Astrocyte of the cerebellum (primary cell): ENCODE results near the gene BTBD16.

Experiments
- DNase-seq: peaks from one replicate; pipeline ENCODE4 v3.0.0-alpha.2; 2011; ENCODE audit warnings: low read depth
- H3K4me3 ChIP-seq: 2 replicates; pipeline ENCODE4 v1.5.1; 2011; ENCODE audit warnings: mild to moderate bottlenecking, low read depth, low read length, moderate library complexity
- CTCF ChIP-seq: IDR thresholded peaks from 2 replicates; pipeline ENCODE4 v1.5.1; 2012; ENCODE audit warnings: low read length, low read depth, moderate library complexity, mild to moderate bottlenecking; ENCODE audit errors: missing control alignments
- in situ Hi-C: cut with HindIII; loops from 2 replicates; pipeline ENCODE4 v1.10.0; 2017; ENCODE audit warnings: low sequenced_read_pairs

The BTBD16 gene

GRCh38 chr10:122316224-122316884 is 45.3 kb downstream of the BTBD16 start:
- H3K4me3 ChIP-seq: no peak overlapping the region
- TF ChIP-seq CTCF: no peak
- no peak for DNase-seq
- in situ Hi-C loops: no loop called here

GRCh38 chr10:122321960-122322359 is 50.9 kb downstream of the BTBD16 start:
- DNase-seq: no peak
- in situ Hi-C loops: no loop called here
- no peak overlapping the region for H3K4me3 ChIP-seq
- no peak for TF ChIP-seq CTCF

GRCh38 chr10:122323189-122323588 is 52.1 kb downstream of the BTBD16 start:
- no peak overlapping the region for H3K4me3 ChIP-seq
- in situ Hi-C loops: no loop called here
- no peak for DNase-seq
- TF ChIP-seq CTCF: no peak

GRCh38 chr10:122323941-122324675 is 53.0 kb downstream of the BTBD16 start:
- H3K4me3 ChIP-seq: no peak overlapping the region
- in situ Hi-C loops: no loop called here
- no peak for DNase-seq
- TF ChIP-seq CTCF: no peak

GRCh38 chr10:122325235-122325634 is 54.1 kb downstream of the BTBD16 start:
- no peak for DNase-seq
- TF ChIP-seq CTCF: no peak
- in situ Hi-C loops: no loop called here
- H3K4me3 ChIP-seq: no peak overlapping the region

GRCh38 chr10:122326385-122326784 is 55.3 kb downstream of the BTBD16 start:
- in situ Hi-C loops: no loop called here

More at GRCh38 chr10:122326385-122326784, 55.3 kb downstream of the BTBD16 start:
- no peak for DNase-seq
- H3K4me3 ChIP-seq: no peak overlapping the region
- no peak for TF ChIP-seq CTCF
